ENCODE data around the gene SSTR5.

SSTR5 gene

GRCh38 chr16:1093284-1094123, 21.0 kb downstream of the SSTR5 start:
- Histone ChIP-seq H3K9me3 (ENCODE audit: severe bottlenecking) (no peaks in the 10 kb centered on the region), H3K4me1 (ENCODE audit: insufficient read depth, poor library complexity, severe bottlenecking) (no peaks in the 10 kb centered on the region), H3K4me3 (ENCODE audit: severe bottlenecking) (no peak overlapping the region), H3K36me3 (ENCODE audit: low read depth) (no peaks in the 10 kb centered on the region), H3K27me3 (ENCODE audit: insufficient read depth, poor library complexity, severe bottlenecking) (peaks cover 14% of the 10 kb centered on the region), H3K27ac (ENCODE audit: poor library complexity, severe bottlenecking) (no peak overlapping the region)
- no peak for TF ChIP-seq CTCF (IDR thresholded peaks at IDR 0.05; ENCODE audit: poor library complexity, severe bottlenecking)
- no peak for DNase-seq (ENCODE audit: low spot score)
- no peak; the same call in 2 of the 3 replicates for ATAC-seq (ENCODE audit: low read depth)

GRCh38 chr16:1094124-1094479, 21.6 kb downstream of the SSTR5 start:
- Histone ChIP-seq H3K4me3 (ENCODE audit: severe bottlenecking) (no peak overlapping the region), H3K27me3 (ENCODE audit: insufficient read depth, poor library complexity, severe bottlenecking) (peaks cover 12% of the 10 kb centered on the region), H3K27ac (ENCODE audit: poor library complexity, severe bottlenecking) (no peak overlapping the region), H3K9me3 (ENCODE audit: severe bottlenecking) (no peaks in the 10 kb centered on the region), H3K4me1 (ENCODE audit: insufficient read depth, poor library complexity, severe bottlenecking) (no peaks in the 10 kb centered on the region), H3K36me3 (ENCODE audit: low read depth) (no peaks in the 10 kb centered on the region)
- TF ChIP-seq CTCF (IDR thresholded peaks at IDR 0.05; ENCODE audit: poor library complexity, severe bottlenecking), result no peak
- ATAC-seq (ENCODE audit: low read depth) (no peak), DNase-seq (ENCODE audit: low spot score) (no peak)

- Histone ChIP-seq H3K4me3 (ENCODE audit: severe bottlenecking) (no peak overlapping the region), H3K27me3 (ENCODE audit: insufficient read depth, poor library complexity, severe bottlenecking) (peaks cover 5% of the 10 kb centered on the region), H3K36me3 (ENCODE audit: low read depth) (no peaks in the 10 kb centered on the region), H3K4me1 (ENCODE audit: insufficient read depth, poor library complexity, severe bottlenecking) (no peaks in the 10 kb centered on the region), H3K9me3 (ENCODE audit: severe bottlenecking) (no peaks in the 10 kb centered on the region), H3K27ac (ENCODE audit: poor library complexity, severe bottlenecking) (no peak overlapping the region)
- ATAC-seq (ENCODE audit: low read depth) (0 out of 3 replicates have a peak, but pooled peaks have one; percentile 9), DNase-seq (ENCODE audit: low spot score) (no peak)
- TF ChIP-seq CTCF (IDR thresholded peaks at IDR 0.05; ENCODE audit: poor library complexity, severe bottlenecking), result no peak
Measured at GRCh38 chr16:1094601-1095449, 22.3 kb downstream of the SSTR5 start.

GRCh38 chr16:1095450-1096168, 23.1 kb downstream of the SSTR5 start:
- Histone ChIP-seq H3K4me1 (ENCODE audit: insufficient read depth, poor library complexity, severe bottlenecking) (no peaks in the 10 kb centered on the region), H3K27ac (ENCODE audit: poor library complexity, severe bottlenecking) (no peak overlapping the region), H3K4me3 (ENCODE audit: severe bottlenecking) (no peak overlapping the region), H3K9me3 (ENCODE audit: severe bottlenecking) (no peaks in the 10 kb centered on the region), H3K27me3 (ENCODE audit: insufficient read depth, poor library complexity, severe bottlenecking) (no peaks in the 10 kb centered on the region), H3K36me3 (ENCODE audit: low read depth) (no peaks in the 10 kb centered on the region)
- no peak for ATAC-seq (ENCODE audit: low read depth)
- TF ChIP-seq CTCF (IDR thresholded peaks at IDR 0.05; ENCODE audit: poor library complexity, severe bottlenecking), result no peak
- no peak for DNase-seq (ENCODE audit: low spot score)
